Bronchial epithelial cell (primary cell): ENCODE measurements around the gene SEC14L1. TPM values are rescaled to one million over a fixed set of nuclear protein-coding genes. Genes with fewer than 3 reads are reported as not detected.

Experiments used
- DNase-seq: peaks from one replicate; pipeline ENCODE4 v3.0.0-alpha.2; 2010; ENCODE audit warnings: low read depth
- FAIRE-seq: peaks from 2 replicates; lab custom pipeline; 2011; peaks lifted over from hg19 to GRCh38; lab: Jason Lieb, UNC
- H3K27me3 ChIP-seq: 2 replicates; pipeline ENCODE4 v1.5.1; 2011; ENCODE audit warnings: low read length; ENCODE audit not compliant: control insufficient read depth, insufficient read depth
- H3K36me3 ChIP-seq: 2 replicates; pipeline ENCODE4 v1.5.1; 2011; ENCODE audit warnings: low read length; ENCODE audit not compliant: control insufficient read depth, insufficient read depth
- H3K4me3 ChIP-seq: 2 replicates; pipeline ENCODE4 v1.5.1; 2011; ENCODE audit warnings: mild to moderate bottlenecking, low read depth, low read length, control low read depth
- total RNA-seq: library from RNA; depleted of rRNA; stranded (reverse); fragments of >200 nt; gene quantifications from 2 replicates; pipeline ENCODE4 v1.2.1, GENCODE V29; 2014
- TF ChIP-seq, protein P1 (sequence below): IDR thresholded peaks from 2 replicates; pipeline ENCODE4 v1.5.1; 2011; ENCODE audit warnings: mild to moderate bottlenecking, moderate library complexity, low read length, control low read depth, inconsistent platforms; ENCODE audit not compliant: insufficient read depth, severe bottlenecking

SEC14L1 gene
- total RNA-seq, 1 donor from 2014 or later: 21.6 TPM

DNA sequence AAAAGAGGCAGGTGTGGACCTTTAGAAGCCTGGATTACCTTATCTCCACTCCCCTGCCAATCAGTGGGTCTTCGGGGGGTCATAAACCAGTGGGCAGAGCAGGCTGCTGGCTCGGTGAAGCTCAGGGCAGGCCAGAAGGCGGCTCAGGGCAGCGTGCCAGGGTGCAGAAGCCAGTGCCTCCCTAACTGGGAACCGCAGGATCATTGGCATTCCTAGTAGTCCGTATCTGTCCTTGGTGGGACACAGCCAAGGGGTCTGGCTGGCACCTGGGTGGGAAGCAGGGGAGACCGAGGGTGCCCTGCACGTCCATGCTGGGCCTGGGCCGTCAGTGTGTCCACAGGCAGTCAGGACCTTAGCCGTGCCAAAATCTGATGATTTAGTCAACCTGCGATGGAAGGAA is 76.8 kb downstream of the SEC14L1 start:
- H3K4me3 ChIP-seq: no peak overlapping the region
- H3K36me3 ChIP-seq: peaks cover 24% of the 10 kb centered on the region
- FAIRE-seq: no peak

DNA sequence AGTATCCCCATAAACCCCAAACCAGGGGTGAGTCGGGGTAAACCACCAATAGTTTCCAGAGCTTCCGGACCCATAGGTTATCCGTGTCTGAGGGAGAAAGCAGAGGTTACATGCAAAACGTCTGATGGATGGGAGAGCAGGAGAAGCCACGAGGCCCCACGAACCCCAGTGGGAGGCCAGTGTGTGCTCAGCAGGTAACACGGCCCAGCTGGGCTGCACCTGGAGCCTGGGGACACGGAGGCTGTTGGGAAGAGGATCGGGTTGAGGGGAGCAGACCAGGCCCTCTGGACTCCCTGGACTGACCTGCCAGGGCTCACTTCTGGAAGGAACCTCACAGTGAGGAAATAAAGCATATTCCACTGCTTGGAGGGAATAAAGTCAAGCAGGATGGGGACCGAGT is 78.1 kb downstream of the SEC14L1 start:
- H3K36me3 ChIP-seq: peaks cover 13% of the 10 kb centered on the region
- TF ChIP-seq, protein P1, sequence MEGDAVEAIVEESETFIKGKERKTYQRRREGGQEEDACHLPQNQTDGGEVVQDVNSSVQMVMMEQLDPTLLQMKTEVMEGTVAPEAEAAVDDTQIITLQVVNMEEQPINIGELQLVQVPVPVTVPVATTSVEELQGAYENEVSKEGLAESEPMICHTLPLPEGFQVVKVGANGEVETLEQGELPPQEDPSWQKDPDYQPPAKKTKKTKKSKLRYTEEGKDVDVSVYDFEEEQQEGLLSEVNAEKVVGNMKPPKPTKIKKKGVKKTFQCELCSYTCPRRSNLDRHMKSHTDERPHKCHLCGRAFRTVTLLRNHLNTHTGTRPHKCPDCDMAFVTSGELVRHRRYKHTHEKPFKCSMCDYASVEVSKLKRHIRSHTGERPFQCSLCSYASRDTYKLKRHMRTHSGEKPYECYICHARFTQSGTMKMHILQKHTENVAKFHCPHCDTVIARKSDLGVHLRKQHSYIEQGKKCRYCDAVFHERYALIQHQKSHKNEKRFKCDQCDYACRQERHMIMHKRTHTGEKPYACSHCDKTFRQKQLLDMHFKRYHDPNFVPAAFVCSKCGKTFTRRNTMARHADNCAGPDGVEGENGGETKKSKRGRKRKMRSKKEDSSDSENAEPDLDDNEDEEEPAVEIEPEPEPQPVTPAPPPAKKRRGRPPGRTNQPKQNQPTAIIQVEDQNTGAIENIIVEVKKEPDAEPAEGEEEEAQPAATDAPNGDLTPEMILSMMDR: no peak
- DNase-seq (no peak), FAIRE-seq (no peak)
- H3K4me3 ChIP-seq: no peak overlapping the region
- no peaks in the 10 kb centered on the region for H3K27me3 ChIP-seq

More for the DNA sequence above, 76.8 kb downstream of the SEC14L1 start:
- no peak for DNase-seq
- H3K27me3 ChIP-seq: no peaks in the 10 kb centered on the region
- TF ChIP-seq, protein P1: no peak

DNA sequence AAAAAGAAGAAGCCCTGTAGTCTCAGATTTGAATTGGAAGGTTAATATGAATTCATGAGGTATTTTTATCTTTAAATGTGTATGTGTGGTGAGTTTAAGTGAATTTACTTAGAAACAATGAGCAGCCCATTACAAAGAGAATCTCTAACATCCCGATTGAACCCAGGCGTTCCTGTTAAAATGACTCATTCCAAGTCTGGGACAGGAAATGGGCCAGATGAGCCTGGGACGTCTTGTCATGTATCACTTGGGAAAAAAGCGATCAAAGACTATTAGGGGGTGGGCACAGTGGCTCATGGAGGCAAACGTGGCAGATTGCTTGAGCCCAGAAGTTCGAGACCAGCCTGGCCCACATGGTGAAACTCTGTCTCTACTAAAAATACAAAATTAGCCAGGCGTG is 81.6 kb downstream of the SEC14L1 start:
- TF ChIP-seq, protein P1: no peak
- DNase-seq (no peak), FAIRE-seq (no peak)
- H3K27me3 ChIP-seq: no peaks in the 10 kb centered on the region
- H3K4me3 ChIP-seq: no peak overlapping the region
- H3K36me3 ChIP-seq: peaks cover 4% of the 10 kb centered on the region

DNA sequence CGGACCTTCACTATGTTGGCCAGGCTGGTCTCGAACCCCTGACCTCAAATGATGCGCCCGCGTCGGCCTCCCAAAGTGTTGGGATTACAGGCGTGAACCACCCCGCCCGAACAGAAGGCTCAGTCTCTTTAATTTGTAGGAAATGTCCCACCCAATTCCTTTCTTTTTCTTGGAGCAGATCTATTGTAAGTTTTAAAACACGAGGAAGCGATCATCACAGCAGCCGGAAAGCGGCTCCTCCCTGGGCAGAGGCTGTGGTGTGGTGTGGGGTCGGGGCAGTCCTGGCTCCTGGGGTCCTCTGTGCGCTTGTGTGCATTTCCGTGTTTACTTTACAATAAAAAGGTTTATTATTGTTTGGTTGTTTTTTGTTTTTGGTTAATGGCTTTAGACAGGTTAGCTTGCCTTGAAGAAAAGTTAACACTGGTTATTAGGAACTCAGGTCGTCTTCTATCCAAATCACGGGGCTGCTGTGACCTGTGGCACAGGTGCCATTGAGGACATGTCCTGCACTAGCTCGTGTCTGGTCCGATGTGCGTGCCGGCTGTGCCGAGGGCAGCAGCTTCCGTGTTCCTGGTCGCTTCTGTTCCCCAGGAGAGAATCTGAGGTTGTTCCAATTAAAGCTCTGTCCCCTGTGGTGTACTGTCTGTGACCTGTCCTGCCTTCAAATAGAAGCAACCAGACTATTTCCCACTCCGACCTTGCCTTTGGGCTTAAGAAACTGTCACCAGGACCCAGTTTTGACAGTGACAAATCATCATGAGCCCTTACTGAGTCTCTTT is 83.1 kb downstream of the SEC14L1 start:
- Histone ChIP-seq H3K4me3 (no peak overlapping the region), H3K36me3 (no peaks in the 10 kb centered on the region), H3K27me3 (no peaks in the 10 kb centered on the region)
- TF ChIP-seq, protein P1: no peak
- DNase-seq (no peak), FAIRE-seq (no peak)

DNA sequence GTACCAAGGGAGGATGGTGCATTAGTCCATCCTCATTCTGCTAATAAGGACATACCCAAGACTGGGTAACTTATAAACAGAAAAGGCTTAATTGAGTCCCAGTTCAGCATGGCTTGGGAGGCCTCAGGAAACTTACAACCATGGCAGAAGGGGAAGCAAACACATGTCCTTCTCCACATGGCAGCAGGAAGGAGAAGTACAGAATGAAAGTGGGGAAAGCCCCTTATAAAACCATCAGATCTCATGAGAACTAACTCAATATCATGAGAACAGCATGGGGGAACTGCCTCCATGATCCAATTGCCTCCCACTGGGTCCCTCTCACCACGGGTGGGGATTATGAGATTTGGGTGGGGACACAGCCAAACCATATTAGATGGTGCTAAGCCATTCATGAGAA is 84.5 kb downstream of the SEC14L1 start:
- no peak for DNase-seq
- TF ChIP-seq, protein P1: no peak
- H3K27me3 ChIP-seq: no peaks in the 10 kb centered on the region
- FAIRE-seq: no peak
- H3K36me3 ChIP-seq: no peaks in the 10 kb centered on the region
- H3K4me3 ChIP-seq: no peak overlapping the region
